Measurements from ENCODE around the gene S100A5.

Gene S100A5

DNA sequence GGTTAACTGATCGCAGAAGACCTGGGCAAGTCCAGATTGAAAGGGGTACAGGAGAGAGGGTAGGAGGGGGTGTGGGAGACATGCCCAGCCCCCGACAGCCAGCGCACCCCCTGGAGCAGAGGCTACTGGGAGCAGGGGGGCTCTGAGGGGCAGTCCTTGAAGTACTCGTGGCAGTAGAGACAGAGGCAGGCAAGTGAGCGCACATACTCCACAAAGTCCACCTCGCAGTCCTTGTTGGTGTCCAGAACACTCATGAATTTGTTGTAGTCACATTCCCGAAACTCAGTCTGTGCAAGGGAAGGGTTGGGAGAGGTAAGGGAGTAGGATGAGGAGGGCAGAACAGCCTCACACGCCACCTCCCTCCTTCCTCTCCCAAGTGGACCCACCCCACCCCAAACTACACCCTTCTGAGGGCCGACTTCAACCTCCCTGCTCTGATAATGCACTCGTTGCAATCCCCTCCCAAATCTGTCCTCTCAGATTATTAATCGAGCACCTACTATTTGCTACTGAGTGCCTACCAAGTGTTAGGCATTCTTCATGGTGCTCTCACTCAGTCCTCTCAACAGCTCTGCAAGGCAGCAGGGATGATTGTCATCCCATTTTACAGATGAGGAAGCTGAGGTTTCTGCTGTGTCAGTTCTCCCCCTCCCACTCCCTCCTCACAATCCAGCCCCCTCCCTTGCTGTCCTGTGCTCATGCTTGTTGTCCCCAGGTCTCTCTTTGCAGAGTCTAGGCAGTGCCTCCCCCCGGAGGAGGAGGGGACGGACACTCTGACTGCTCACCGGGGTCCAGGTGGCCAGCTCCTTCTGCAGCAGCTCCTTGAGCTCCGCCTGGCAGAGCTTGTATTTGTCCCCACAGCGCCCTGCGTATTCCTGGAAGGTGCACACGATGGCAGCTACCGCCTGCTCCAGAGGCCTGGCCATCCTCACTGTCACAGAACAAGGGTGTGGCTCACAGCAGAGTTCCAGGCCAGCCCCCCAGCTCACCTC is 7.1 kb upstream of the S100A5 start:
- no peak for DNase-seq (ENCODE audit: low spot score)

DNA sequence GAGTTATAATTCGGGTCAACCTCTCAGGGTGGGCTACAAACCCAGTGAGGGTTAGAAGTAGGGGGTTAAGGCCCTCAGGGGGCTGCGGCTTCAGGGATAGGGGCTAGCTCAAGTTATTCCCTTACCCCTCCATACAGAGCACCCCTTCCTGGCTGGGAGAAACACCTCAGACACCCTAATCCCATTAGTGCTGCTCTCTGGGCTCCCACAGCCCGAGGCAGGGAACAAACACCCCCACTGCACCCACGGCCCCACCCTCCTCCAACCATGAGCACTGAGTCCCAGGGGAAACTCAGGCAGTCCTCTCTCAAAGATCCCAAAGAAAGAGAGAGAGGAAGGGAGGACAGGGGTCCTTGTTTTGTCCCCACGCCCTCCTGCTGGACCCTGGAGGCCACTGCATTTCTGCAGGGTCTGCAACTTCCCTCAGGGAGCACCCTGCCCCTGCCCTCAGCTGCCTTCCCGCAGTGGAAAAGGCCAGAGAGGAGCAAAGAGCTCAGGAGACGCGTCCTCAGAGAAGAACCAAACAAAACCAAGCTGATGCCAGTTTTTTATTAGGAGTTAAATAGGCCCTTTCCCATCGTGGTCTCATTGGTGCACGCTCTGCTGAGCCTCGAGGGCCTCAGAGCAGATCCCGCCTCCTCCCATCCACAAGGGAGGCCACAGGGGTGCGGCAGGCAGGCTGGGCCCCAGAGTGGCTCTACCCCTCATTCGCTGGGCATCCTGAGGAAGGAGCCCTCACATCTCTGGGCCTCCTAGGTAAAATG is 6.2 kb upstream of the S100A5 start:
- DNase-seq (ENCODE audit: low spot score) = no peak

DNA sequence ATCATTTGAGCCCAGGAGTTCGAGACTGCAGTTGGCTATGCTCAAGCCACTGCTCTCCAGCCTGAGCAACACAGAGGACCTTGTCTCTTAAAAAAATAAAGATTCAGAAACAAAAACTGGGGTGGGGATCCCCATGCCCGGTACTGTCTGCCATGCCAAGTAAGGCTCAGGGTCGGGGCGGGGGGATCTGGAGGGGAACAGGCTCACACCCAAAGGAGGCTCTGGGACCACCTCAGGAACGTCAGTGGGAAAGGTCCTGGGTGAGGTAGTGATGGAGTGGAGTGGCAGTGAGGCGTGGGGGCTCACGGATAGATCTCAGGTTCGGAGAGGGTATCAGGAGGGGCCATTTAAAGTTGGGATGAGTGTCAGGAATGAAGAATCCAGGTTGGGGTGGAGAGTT is 5.6 kb upstream of the S100A5 start:
- no peak for DNase-seq (ENCODE audit: low spot score)

DNA sequence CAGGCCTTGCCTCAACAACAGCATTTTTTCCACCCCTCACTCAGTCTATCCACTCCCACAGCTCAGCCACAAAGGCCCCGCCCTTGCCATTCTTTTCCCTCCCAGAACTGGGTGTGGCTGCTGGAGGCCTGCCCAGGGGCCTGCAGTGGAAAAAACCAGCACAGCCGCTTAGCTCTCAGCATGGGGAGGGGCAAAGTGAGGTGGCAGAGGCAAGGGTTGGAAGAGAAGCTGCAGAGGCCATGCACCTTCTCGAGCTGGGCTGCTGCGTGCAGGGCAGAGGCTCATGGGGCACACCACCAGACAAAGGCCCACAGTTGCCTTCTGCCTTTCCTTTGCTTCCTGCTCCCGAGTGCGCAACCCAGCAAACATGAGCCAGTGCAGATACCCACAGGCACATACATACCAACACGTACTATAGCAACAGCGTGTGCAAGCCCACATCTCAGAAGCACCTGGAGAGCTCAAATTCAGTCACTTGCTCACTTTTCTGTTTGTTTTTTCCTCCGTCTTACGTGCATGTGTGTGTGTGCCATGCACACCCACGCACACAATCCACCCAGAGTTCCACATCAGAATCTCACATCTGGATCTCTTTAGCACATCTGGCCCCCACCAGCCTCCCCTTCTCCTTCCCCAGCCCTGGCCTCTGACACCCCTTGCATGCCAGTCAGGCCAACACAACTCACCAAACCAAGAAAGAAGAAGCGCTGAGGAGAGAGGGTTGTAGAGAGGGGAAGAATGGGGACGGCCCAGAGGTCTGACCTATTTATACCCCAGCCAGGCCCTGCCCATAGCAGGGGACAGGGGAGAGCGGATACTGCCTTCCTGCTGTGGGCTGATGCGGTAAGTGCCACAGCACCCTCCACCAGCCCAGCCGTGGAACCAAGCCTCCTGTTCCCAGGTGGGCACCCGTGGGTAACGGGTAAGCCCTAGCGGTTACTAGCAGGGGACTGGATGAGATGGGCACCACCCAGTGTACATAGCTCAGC is 4.6 kb upstream of the S100A5 start, which contains the start of gene S100A4:
Gene S100A4 (minus strand): TSS at position 740 of the 989 bp plus-strand sequence. CDS start 1,012 bp downstream, outside the sequence.
- peak; percentile 89 for DNase-seq (ENCODE audit: low spot score)

DNA sequence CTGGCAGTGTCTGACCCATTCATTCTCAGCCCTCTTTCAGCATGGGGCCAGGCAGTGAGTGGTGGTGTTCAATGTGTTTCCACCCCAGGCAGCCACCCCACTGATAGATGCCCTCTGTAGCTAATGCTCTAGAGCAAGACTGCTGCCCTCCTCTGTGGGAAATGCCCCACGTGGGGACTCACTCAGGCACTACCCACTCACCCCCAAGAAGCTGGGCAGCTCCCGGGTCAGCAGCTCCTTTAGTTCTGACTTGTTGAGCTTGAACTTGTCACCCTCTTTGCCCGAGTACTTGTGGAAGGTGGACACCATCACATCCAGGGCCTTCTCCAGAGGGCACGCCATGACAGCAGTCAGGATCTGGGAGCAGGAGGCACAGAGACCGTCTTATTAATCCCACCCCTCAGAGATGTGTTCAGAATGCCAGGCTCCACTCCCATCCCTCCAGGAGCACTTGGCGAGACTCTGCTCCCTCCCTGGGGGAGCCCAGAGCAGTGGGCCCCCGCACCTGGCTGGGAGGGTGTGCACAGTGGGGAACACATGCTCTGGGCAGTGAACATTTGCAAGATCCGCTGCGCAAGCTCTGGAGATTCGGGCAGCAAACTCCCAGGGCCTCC is 3.8 kb upstream of the S100A5 start:
- DNase-seq (ENCODE audit: low spot score) = no peak

DNA sequence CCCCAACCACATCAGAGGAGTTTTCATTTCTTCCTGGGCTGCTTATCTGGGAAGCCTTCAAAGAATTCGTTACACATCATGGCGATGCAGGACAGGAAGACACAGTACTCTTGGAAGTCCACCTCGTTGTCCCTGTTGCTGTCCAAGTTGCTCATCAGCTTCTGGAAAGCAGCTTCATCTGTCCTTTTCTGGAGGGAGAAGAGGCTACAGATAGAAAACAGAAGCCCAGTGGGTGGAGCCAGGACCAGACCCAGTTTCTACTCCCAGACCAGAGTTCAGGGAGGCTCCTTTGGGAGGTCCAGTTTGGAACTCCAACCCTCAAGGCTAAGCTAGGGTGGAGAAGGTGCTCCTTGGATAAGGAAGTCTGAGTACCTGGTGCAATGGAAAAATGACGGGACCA is 3.0 kb upstream of the S100A5 start:
- DNase-seq (ENCODE audit: low spot score) = no peak

DNA sequence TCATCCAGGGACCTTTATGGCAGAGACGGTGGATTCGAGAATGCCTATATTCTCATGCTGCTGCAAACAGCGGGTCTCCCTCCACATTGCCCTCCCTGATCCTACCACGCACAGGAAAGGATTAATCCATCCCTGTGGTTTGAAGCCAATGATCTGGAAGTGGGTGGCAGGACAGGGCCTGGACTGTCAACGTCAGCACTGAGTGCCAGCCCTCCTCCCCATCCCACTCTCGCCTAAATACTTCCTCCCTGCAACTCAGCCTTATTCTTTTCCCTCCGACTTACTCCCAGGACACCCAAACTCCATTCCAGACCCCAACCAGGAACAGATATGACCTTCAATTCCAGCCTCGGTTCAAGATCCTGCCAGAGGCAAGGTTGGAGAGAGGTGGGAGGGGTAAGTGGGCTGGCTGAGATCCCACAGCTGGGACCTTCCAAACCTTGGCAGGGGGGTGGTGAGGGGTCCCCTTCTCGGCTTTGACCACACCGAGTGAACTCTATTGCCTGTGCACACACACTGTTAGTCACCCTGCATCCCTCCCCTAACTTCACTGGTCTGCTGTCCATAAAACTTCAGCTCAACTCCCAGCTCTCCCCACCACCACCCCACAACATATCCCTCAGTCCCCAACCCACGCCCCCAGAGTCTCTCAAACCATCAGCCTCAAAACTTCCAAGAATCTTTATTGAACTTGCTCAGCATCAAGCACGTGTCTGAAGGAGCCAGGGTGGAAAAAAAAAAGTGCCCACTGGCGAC is 2.4 kb upstream of the S100A5 start:
- no peak for DNase-seq (ENCODE audit: low spot score)

DNA sequence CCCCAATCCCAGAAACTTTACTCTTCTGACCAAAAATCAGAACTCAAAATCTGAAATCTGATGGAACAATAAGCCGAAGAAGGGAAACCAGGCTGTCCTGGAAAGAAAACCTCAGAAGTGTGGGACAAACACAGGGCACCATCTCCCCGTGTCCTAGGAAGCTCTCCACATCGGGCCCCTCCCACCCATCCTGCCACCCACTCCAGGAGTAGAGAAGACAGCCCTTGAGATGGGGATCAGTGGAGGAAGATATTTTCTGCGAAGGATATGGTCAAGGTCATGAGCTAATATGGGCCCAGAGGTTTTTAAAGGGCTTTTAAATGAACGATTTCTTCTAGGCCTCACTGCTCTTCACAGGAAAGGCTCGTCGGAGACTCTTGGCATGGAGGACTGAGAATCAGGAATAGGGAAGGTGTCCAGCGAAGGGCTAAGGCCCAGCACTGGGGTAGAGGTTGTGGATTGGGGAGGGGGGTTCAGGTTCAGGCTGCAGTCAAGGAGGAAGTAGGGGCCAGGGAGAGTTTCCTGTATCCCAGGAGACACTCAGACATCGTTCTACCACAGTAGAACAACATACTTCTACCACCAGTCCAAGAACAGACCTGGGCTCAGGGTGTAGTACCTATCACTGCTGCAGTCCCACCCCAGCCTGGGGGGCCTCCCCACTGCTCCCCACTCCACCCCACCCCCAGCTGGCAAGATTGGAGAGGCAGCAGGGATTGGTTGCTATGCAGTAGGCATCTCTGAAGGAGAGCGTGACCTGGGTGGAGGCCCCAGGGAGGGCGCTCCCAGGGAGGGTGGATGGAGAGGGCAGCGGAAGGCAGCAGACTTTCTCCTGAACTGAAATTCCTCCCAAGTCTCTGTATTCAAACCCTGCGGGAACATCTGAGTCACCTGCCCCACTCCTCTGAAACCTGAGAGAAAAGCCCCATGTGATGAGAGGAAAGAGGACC is 1.2 kb upstream of the S100A5 start:
- no peak for DNase-seq (ENCODE audit: low spot score)

DNA sequence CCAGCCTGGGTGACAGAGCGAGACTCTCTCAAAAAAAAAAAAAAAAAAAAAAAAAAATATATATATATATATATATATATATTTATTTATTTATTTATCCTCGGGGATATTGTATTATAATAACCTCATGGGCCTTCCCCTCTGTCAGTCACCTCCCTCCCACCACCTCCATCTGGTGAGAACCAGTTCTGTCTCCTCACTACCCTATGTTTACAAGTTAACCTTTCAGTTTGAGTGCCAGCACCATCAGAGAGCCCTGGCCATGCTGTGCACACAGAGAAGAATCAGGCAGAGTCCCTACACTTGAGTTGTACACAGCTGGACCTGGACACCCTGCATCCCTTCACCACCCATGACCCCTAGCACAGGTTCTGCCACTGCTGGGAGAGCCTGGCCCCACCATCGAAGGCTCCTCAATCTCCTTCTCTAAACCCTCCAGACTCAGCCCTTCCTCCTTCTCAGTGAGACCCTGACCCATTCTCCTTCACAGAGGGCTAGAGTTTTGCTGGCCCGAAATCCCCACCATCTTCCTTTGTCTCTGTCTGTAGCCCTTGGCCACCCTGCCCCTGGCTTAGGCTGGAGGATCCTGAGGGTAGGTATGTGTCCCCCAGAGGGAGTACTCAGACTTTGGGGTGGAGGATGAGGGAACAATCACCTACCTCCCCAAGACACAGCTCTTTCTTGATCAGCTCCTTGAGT is 1.2 kb downstream of the S100A5 start:
- no peak for DNase-seq (ENCODE audit: low spot score)

DNA sequence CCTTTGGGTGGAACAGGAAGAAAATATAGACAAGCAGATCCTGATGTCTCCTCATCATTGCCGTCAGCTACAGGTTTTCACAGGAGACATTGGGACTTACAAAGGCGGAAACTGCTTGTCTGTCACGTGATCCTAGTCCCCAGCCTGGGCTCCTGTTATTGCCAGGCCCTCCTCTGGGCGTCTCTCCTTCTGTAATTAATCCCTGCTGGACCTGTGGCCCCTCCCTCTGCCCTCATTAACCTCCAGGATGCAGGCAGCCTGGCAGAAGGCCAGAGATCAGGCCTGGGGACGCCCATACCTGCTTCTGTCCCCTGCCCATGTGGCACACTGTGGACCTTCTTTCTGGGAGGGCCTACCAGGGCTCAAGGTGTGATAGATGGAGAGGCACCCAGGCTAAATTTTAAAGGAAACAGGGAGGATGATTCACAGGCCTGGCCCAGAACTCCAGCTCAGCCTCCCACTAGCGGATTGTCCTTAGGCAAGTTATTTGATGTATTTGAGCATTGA is 2.4 kb downstream of the S100A5 start:
- no peak for DNase-seq (ENCODE audit: low spot score)

DNA sequence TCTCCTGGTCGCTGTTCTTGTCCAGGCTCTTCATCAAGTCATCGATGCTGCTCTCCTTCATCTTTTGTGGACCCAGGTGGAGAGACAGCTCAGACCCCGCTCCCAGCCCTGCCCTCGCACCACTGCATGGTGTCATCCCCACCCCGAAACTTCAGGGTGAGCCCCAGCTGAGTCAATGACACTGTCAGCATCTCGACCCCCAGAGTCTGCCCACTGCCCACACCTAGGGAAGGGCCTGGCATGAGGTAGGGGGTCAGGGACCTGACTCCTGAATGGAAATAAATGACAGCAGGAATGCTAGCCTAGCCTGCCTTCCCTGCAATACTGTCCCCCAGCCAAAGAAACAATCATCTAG is 3.4 kb downstream of the S100A5 start:
- DNase-seq (ENCODE audit: low spot score) = no peak

DNA sequence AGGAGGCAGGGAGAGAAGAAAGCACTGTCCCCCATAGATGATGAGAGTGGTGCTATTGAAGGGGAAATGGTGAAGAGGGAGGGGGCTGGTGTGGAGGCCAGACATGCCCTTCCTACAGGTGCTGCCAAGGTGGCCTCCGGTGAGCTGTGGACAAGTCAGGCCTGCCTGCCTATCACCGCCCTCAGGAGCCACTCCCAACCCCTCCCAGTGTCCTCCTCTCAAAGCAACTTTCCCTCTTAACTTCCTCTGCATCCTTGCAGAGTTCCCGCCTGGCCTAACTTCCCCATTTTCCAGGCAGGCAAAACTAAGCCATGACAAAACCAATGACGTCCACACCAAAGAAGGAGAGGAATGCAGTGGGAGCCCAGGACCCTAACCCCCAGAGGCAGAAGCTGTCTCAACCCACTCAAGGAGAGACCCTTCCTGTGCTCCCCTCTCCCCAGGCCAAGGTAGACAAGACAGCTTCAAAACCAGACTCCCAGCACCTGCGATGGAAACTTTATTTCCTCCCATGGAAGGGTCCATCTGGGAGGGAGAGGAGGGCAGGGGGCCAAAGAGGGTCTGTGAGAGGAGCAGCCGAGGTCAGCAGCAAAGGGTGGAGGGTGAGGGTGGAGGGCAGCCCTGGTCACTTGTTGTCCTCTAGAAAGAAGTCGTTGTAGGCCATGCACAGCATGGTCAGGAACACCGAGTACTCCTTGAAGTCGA is 3.9 kb downstream of the S100A5 start:
- no peak for DNase-seq (ENCODE audit: low spot score)

DNA sequence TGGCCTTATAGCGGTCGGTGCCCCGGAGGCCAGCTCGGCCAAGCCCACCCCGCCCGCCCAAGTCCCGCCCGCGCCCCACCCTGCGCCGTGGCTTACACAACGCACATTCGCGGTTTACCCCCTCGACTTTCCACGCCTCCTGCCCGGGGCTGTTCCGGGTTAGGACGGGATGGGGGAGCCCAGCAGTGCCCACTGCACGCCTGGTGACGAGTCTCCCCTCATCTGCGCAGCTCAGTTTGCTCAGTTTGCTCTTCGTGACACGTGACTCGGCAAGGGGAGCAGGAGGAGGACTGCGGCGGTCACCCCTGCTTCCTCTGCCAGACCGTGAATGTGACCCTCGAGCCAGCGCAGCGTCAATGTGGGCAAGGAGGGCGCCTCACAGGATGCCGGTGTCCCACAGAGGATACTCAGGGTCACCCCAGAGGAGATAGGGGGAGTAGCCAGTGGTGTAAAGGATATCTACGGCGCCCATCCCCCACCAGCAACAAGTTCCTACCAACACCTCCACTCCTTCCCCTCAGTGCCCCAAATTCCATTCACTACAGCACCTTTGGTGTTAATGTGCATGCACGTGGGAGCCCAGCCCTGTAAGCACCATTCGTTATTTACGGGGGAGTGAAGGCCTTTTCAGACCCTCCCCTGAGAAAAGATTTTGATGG is 4.6 kb downstream of the S100A5 start:
- peak; percentile 91 for DNase-seq (ENCODE audit: low spot score)

DNA sequence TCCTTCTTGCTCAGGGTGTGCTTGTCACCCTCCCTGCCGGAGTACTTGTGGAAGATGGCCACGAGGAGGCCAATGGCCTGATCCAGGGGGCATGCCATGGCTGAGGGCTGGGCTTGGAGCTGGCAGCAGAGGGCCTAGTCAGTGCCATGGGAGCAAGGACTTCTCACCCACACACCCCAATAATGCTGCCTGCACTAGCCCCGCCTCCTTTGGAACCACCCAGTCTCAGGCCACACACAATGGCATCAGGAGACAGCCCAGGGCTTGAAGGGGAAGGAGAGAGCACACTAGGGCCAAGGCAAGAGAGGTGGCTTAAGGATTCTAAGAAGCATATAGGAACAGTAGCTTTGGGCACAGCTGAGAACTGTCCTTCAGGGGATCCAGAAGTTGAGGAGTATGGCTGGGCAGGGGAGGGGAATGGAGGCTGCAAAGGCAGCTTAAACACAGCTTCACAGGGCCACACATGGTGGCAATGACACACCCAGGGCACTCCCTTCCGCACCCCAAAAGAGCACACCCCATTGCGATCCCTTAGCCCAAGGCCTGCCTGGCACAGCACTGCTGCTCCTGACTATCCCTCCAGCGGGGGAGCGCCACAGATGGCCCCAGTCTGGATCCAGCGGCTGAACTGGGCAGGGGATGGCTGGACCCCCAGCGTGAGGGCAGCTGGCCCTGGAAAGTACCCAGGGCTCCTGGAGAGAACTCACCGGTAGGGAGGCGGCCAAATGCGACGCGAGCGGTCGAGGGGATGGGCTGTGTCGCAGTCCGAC is 5.3 kb downstream of the S100A5 start, which contains the start of gene S100A6:
Gene S100A6 (minus strand): TSS at position 750 of the 770 bp plus-strand sequence. CDS start 652 bp downstream, at position 98.
- DNase-seq (ENCODE audit: low spot score) = peak; percentile 61

DNA sequence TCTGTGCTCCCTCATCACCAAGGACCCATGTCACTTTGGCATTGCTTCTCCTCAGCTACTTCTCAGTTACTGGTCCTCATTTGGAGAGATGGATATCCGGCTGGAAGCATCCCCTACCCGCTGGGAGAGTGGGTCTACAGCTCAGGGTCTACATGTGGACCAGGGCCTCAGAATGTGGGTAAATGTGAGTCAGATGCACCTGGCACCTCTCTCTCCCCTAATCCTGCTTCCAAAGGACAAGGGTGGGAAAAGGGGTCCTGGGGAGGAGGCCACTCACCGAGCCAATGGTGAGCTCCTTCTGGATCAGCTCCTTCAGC is 5.9 kb downstream of the S100A5 start:
- no peak for DNase-seq (ENCODE audit: low spot score)

DNA sequence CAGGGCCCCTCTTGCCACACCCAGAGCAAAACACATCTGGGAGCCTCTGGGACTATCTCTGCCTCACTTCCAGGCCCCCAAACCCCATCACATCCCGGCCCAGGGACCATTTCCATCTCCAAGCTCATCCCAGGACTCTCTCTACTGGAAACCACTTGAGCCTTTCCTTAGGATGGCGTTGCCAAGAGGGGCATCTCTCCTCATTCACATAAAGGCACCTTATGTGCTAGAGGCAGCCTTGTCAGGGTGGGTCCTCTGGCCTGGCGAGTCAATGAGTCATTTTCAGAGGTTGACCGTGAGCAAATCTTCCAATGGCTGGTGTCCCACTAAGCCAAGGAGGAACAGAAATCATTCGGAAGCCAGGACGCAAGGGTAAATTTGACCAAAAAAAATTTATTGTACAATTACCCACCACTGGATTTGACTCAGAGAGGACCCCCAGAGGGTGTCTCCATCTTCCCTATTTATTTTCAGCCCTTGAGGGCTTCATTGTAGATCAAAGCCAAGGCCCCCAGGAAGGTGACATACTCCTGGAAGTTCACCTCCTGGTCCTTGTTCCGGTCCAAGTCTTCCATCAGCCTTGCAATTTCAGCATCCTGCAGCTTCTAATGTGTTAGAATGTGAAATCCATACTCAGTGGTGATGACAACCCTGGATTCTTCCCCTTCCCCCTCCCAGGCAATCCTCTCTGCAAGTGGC is 6.4 kb downstream of the S100A5 start:
- DNase-seq (ENCODE audit: low spot score) = no peak

All from AG08396 (cell line).